Stimulated activated naive CD8-positive, alpha-beta T cell treated with anti-CD3 and anti-CD28 coated beads, Interleukin-15, Interleukin-2, amounts not matched to agents 100 ng/mL and 50 ng/mL, for 24 hours (primary cell): ENCODE data around the gene SLC22A8.

Source experiments
- H3K27ac Mint-ChIP-seq: one replicate; pipeline ENCODE4 v1.8.0; 2021; ENCODE audit warnings: mild to moderate bottlenecking, mixed read lengths
- H3K27me3 Mint-ChIP-seq: one replicate; pipeline ENCODE4 v1.8.0; 2021; ENCODE audit warnings: mixed read lengths
- H3K36me3 Mint-ChIP-seq: one replicate; pipeline ENCODE4 v1.8.0; 2021; ENCODE audit warnings: low read depth, mixed read lengths
- H3K4me1 Mint-ChIP-seq: one replicate; pipeline ENCODE4 v1.8.0; 2021; ENCODE audit warnings: low read depth, mixed read lengths
- H3K4me3 Mint-ChIP-seq: one replicate; pipeline ENCODE4 v1.8.0; 2021; ENCODE audit warnings: mild to moderate bottlenecking, mixed read lengths
- H3K9me3 Mint-ChIP-seq: one replicate; pipeline ENCODE4 v1.8.0; 2021; ENCODE audit warnings: mixed read lengths

SLC22A8 gene

GRCh38 chr11:63010934-63011439 is 4.7 kb downstream of the SLC22A8 start:
- Mint-ChIP-seq H3K27me3 (peaks cover 3% of the 10 kb centered on the region), H3K4me1 (no peaks in the 10 kb centered on the region), H3K27ac (no peak overlapping the region), H3K9me3 (no peaks in the 10 kb centered on the region), H3K4me3 (no peak overlapping the region), H3K36me3 (no peaks in the 10 kb centered on the region)

- no peaks in the 10 kb centered on the region for H3K36me3 Mint-ChIP-seq
- no peak overlapping the region for H3K27ac Mint-ChIP-seq
- no peaks in the 10 kb centered on the region for H3K4me1 Mint-ChIP-seq
- no peaks in the 10 kb centered on the region for H3K27me3 Mint-ChIP-seq
- H3K4me3 Mint-ChIP-seq = no peak overlapping the region
- no peaks in the 10 kb centered on the region for H3K9me3 Mint-ChIP-seq
Observed at GRCh38 chr11:63007920-63008319, 7.7 kb downstream of the SLC22A8 start.

- H3K4me1 Mint-ChIP-seq = no peaks in the 10 kb centered on the region
- H3K9me3 Mint-ChIP-seq = no peaks in the 10 kb centered on the region
- H3K36me3 Mint-ChIP-seq = no peaks in the 10 kb centered on the region
- H3K4me3 Mint-ChIP-seq = no peak overlapping the region
- no peak overlapping the region for H3K27ac Mint-ChIP-seq
- H3K27me3 Mint-ChIP-seq = peaks cover 4% of the 10 kb centered on the region
Observed at GRCh38 chr11:63001456-63001855, 14.2 kb downstream of the SLC22A8 start.

GRCh38 chr11:62999649-63000048 is 16.0 kb downstream of the SLC22A8 start:
- Mint-ChIP-seq H3K4me3 (no peak overlapping the region), H3K4me1 (no peaks in the 10 kb centered on the region), H3K9me3 (no peaks in the 10 kb centered on the region), H3K36me3 (no peaks in the 10 kb centered on the region), H3K27me3 (peaks cover 9% of the 10 kb centered on the region), H3K27ac (no peak overlapping the region)

- Mint-ChIP-seq H3K4me3 (no peak overlapping the region), H3K36me3 (no peaks in the 10 kb centered on the region), H3K27me3 (peaks cover 9% of the 10 kb centered on the region), H3K9me3 (no peaks in the 10 kb centered on the region), H3K4me1 (no peaks in the 10 kb centered on the region), H3K27ac (no peak overlapping the region)
Observed at GRCh38 chr11:62999156-62999555, 16.5 kb downstream of the SLC22A8 start.

GRCh38 chr11:62996271-62996670 is 19.4 kb downstream of the SLC22A8 start:
- H3K36me3 Mint-ChIP-seq = no peaks in the 10 kb centered on the region
- H3K4me3 Mint-ChIP-seq = no peak overlapping the region
- no peaks in the 10 kb centered on the region for H3K9me3 Mint-ChIP-seq
- H3K27me3 Mint-ChIP-seq = peaks cover 12% of the 10 kb centered on the region
- no peaks in the 10 kb centered on the region for H3K4me1 Mint-ChIP-seq
- no peak overlapping the region for H3K27ac Mint-ChIP-seq

- Mint-ChIP-seq H3K4me1 (no peaks in the 10 kb centered on the region), H3K4me3 (no peak overlapping the region), H3K27me3 (peaks cover 12% of the 10 kb centered on the region), H3K9me3 (no peaks in the 10 kb centered on the region), H3K36me3 (no peaks in the 10 kb centered on the region), H3K27ac (no peak overlapping the region)
Observed at GRCh38 chr11:62994775-62995174, 20.9 kb downstream of the SLC22A8 start.

- Mint-ChIP-seq H3K27ac (no peak overlapping the region), H3K27me3 (peaks cover 7% of the 10 kb centered on the region), H3K4me3 (no peak overlapping the region), H3K9me3 (no peaks in the 10 kb centered on the region), H3K4me1 (no peaks in the 10 kb centered on the region), H3K36me3 (no peaks in the 10 kb centered on the region)
Observed at GRCh38 chr11:62988276-62988675, 27.4 kb downstream of the SLC22A8 start.

- Mint-ChIP-seq H3K4me3 (no peak overlapping the region), H3K27ac (no peak overlapping the region), H3K27me3 (peaks cover 4% of the 10 kb centered on the region), H3K4me1 (no peaks in the 10 kb centered on the region), H3K9me3 (no peaks in the 10 kb centered on the region), H3K36me3 (no peaks in the 10 kb centered on the region)
Observed at GRCh38 chr11:62985041-62985750, 30.4 kb downstream of the SLC22A8 start.

- Mint-ChIP-seq H3K4me3 (no peak within 1 kb of the TSS), H3K9me3 (no peaks in the 10 kb centered on the region), H3K27me3 (peaks cover 3% of the 10 kb centered on the region), H3K36me3 (no peaks in the 10 kb centered on the region), H3K27ac (no peak within 1 kb of the TSS), H3K4me1 (no peaks in the 10 kb centered on the region)
Observed at GRCh38 chr11:62984451-62984991, 31.1 kb downstream of the SLC22A8 start, which contains the start of gene SLC22A6. TSS of gene SLC22A6 (minus strand) at chr11:62984967. CDS start at chr11:62984690, 277 bp downstream.

- Mint-ChIP-seq H3K27ac (no peak overlapping the region), H3K36me3 (no peaks in the 10 kb centered on the region), H3K4me1 (no peaks in the 10 kb centered on the region), H3K27me3 (peaks cover 4% of the 10 kb centered on the region), H3K4me3 (no peak overlapping the region), H3K9me3 (no peaks in the 10 kb centered on the region)
Observed at GRCh38 chr11:62983536-62984199, 32.0 kb downstream of the SLC22A8 start.

- Mint-ChIP-seq H3K4me1 (no peaks in the 10 kb centered on the region), H3K9me3 (no peaks in the 10 kb centered on the region), H3K27ac (no peak overlapping the region), H3K36me3 (no peaks in the 10 kb centered on the region), H3K27me3 (peaks cover 4% of the 10 kb centered on the region), H3K4me3 (no peak overlapping the region)
Observed at GRCh38 chr11:62981743-62982142, 33.9 kb downstream of the SLC22A8 start.

GRCh38 chr11:62980133-62980760 is 35.4 kb downstream of the SLC22A8 start:
- peaks cover 4% of the 10 kb centered on the region for H3K27me3 Mint-ChIP-seq
- no peak overlapping the region for H3K4me3 Mint-ChIP-seq
- H3K27ac Mint-ChIP-seq = no peak overlapping the region
- no peaks in the 10 kb centered on the region for H3K9me3 Mint-ChIP-seq
- H3K36me3 Mint-ChIP-seq = no peaks in the 10 kb centered on the region
- no peaks in the 10 kb centered on the region for H3K4me1 Mint-ChIP-seq

GRCh38 chr11:62976109-62976508 is 39.5 kb downstream of the SLC22A8 start:
- Mint-ChIP-seq H3K4me1 (no peaks in the 10 kb centered on the region), H3K4me3 (no peak overlapping the region), H3K36me3 (no peaks in the 10 kb centered on the region)

More at GRCh38 chr11:62976109-62976508, 39.5 kb downstream of the SLC22A8 start:
- Mint-ChIP-seq H3K27me3 (peaks cover 10% of the 10 kb centered on the region), H3K9me3 (no peaks in the 10 kb centered on the region), H3K27ac (no peak overlapping the region)
